ENCODE data around the gene SMARCC1.

SMARCC1 gene

GRCh38 chr3:47799733-47800132 is 18.0 kb upstream of the SMARCC1 start:
- Histone ChIP-seq H3K27me3 (ENCODE audit: control insufficient read depth in 1 of 2, insufficient read depth in 2 of 2, low read length in 2 of 2) (no peaks in the 10 kb centered on the region), H3K4me1 (ENCODE audit: control insufficient read depth in 1 of 2, insufficient read depth in 2 of 2, low read length in 2 of 2) (peaks cover 16 to 21% of the 10 kb centered on the region in 2 donors), H3K4me3 (ENCODE audit: low read depth in 1 of 2, low read length in 2 of 2) (no peak overlapping the region), H3K9ac (ENCODE audit: low read depth in 1 of 2, low read length in 2 of 2) (no peak overlapping the region), H3K27ac (ENCODE audit: low read depth, low read length) (no peak overlapping the region), H3K9me3 (ENCODE audit: control insufficient read depth in 1 of 2, low read length in 2 of 2) (no peaks in the 10 kb centered on the region), H3K36me3 (ENCODE audit: control insufficient read depth in 1 of 2, insufficient read depth in 2 of 2, low read length in 2 of 2) (no peaks in the 10 kb centered on the region)

GRCh38 chr3:47794544-47794943 is 12.9 kb upstream of the SMARCC1 start:
- Histone ChIP-seq H3K36me3 (ENCODE audit: control insufficient read depth in 1 of 2, insufficient read depth in 2 of 2, low read length in 2 of 2) (no peaks in the 10 kb centered on the region), H3K9ac (ENCODE audit: low read depth in 1 of 2, low read length in 2 of 2) (no peak overlapping the region), H3K9me3 (ENCODE audit: control insufficient read depth in 1 of 2, low read length in 2 of 2) (no peaks in the 10 kb centered on the region), H3K4me1 (ENCODE audit: control insufficient read depth in 1 of 2, insufficient read depth in 2 of 2, low read length in 2 of 2) (no peaks in the 10 kb centered on the region), H3K27ac (ENCODE audit: low read depth, low read length) (no peak overlapping the region), H3K27me3 (ENCODE audit: control insufficient read depth in 1 of 2, insufficient read depth in 2 of 2, low read length in 2 of 2) (no peaks in the 10 kb centered on the region), H3K4me3 (ENCODE audit: low read depth in 1 of 2, low read length in 2 of 2) (no peak overlapping the region)

DNA sequence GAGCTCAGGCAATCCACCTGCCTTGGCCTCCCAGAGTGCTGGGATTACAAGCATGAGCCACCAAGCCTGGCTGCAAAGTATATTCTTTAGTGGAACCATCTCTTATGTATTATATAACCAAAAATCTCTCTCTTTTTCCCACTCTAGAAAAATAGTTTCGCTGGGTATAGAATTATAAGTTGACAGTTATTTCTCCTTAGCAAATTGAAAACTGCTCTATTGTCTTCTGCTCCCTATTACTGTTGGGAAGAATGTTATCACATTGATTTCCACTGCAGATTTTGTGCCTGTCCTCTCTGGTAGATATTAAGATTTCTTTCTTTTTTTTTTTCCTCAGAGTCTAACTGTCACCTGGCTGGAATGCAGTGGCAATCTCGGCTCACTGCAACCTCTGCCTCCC is 11.0 kb upstream of the SMARCC1 start:
- Histone ChIP-seq H3K4me3 (ENCODE audit: low read depth in 1 of 2, low read length in 2 of 2) (no peak overlapping the region), H3K27ac (ENCODE audit: low read depth, low read length) (no peak overlapping the region), H3K27me3 (ENCODE audit: control insufficient read depth in 1 of 2, insufficient read depth in 2 of 2, low read length in 2 of 2) (no peaks in the 10 kb centered on the region), H3K9me3 (ENCODE audit: control insufficient read depth in 1 of 2, low read length in 2 of 2) (no peaks in the 10 kb centered on the region), H3K4me1 (ENCODE audit: control insufficient read depth in 1 of 2, insufficient read depth in 2 of 2, low read length in 2 of 2) (no peaks in the 10 kb centered on the region), H3K9ac (ENCODE audit: low read depth in 1 of 2, low read length in 2 of 2) (no peak overlapping the region), H3K36me3 (ENCODE audit: control insufficient read depth in 1 of 2, insufficient read depth in 2 of 2, low read length in 2 of 2) (no peaks in the 10 kb centered on the region)

DNA sequence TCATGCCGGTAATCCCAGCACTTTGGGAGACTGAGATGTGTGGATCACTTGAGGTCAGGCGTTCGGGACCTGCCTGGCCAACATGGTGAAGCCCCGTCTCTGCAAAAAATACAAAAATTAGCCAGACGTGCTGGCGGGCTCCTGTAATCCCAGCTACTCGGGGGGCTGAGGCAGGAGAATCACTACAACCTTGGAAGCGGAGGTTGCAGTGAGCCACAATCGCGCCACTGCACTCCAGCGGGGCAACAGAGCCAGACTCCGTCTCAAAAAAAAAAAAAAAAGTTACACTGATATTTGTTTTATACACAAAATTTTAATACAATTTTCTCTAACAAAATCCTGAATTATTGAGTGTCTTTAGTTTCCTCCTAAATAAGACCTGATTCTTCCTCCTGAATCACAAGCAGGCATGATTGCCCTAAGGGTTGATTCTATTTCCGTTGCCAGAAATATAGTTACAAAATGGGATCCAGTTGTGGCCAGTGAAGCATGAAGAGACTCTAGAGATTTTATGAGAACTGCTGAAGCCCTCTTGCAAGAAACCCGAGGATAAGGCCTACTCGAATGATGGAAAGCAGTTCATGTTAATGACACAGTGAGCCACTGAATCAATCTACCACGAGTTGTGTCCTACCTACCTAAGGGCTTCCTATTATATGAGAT is 9.6 kb upstream of the SMARCC1 start:
- no peak overlapping the region for H3K9ac ChIP-seq (ENCODE audit: low read depth in 1 of 2, low read length in 2 of 2)
- no peaks in the 10 kb centered on the region for H3K36me3 ChIP-seq (ENCODE audit: control insufficient read depth in 1 of 2, insufficient read depth in 2 of 2, low read length in 2 of 2)
- H3K27me3 ChIP-seq (ENCODE audit: control insufficient read depth in 1 of 2, insufficient read depth in 2 of 2, low read length in 2 of 2), result no peaks in the 10 kb centered on the region
- H3K4me1 ChIP-seq (ENCODE audit: control insufficient read depth in 1 of 2, insufficient read depth in 2 of 2, low read length in 2 of 2), result no peaks in the 10 kb centered on the region
- H3K27ac ChIP-seq (ENCODE audit: low read depth, low read length), result no peak overlapping the region
- no peak overlapping the region for H3K4me3 ChIP-seq (ENCODE audit: low read depth in 1 of 2, low read length in 2 of 2)
- H3K9me3 ChIP-seq (ENCODE audit: control insufficient read depth in 1 of 2, low read length in 2 of 2), result no peaks in the 10 kb centered on the region

- Histone ChIP-seq H3K4me3 (ENCODE audit: low read depth in 1 of 2, low read length in 2 of 2) (no peak overlapping the region), H3K36me3 (ENCODE audit: control insufficient read depth in 1 of 2, insufficient read depth in 2 of 2, low read length in 2 of 2) (no peaks in the 10 kb centered on the region), H3K27ac (ENCODE audit: low read depth, low read length) (no peak overlapping the region), H3K9ac (ENCODE audit: low read depth in 1 of 2, low read length in 2 of 2) (no peak overlapping the region), H3K9me3 (ENCODE audit: control insufficient read depth in 1 of 2, low read length in 2 of 2) (no peaks in the 10 kb centered on the region), H3K4me1 (ENCODE audit: control insufficient read depth in 1 of 2, insufficient read depth in 2 of 2, low read length in 2 of 2) (peaks cover 15 to 20% of the 10 kb centered on the region in 2 donors), H3K27me3 (ENCODE audit: control insufficient read depth in 1 of 2, insufficient read depth in 2 of 2, low read length in 2 of 2) (no peaks in the 10 kb centered on the region)
These were observed 2.0 kb upstream of the SMARCC1 start for GRCh38 chr3:47783673-47784072.

GRCh38 chr3:47782446-47783308 is 984 bp upstream of the SMARCC1 start:
- peak overlapping the region; percentile 78 to 97 for H3K9ac ChIP-seq (ENCODE audit: low read depth in 1 of 2, low read length in 2 of 2)
- peaks cover 15 to 20% of the 10 kb centered on the region in 2 donors for H3K4me1 ChIP-seq (ENCODE audit: control insufficient read depth in 1 of 2, insufficient read depth in 2 of 2, low read length in 2 of 2)
- no peaks in the 10 kb centered on the region for H3K9me3 ChIP-seq (ENCODE audit: control insufficient read depth in 1 of 2, low read length in 2 of 2)
- peak overlapping the region; percentile 83 to 86 for H3K4me3 ChIP-seq (ENCODE audit: low read depth in 1 of 2, low read length in 2 of 2)
- no peaks in the 10 kb centered on the region for H3K27me3 ChIP-seq (ENCODE audit: control insufficient read depth in 1 of 2, insufficient read depth in 2 of 2, low read length in 2 of 2)
- H3K36me3 ChIP-seq (ENCODE audit: control insufficient read depth in 1 of 2, insufficient read depth in 2 of 2, low read length in 2 of 2), result no peaks in the 10 kb centered on the region
- peak overlapping the region; percentile 90 for H3K27ac ChIP-seq (ENCODE audit: low read depth, low read length)

DNA sequence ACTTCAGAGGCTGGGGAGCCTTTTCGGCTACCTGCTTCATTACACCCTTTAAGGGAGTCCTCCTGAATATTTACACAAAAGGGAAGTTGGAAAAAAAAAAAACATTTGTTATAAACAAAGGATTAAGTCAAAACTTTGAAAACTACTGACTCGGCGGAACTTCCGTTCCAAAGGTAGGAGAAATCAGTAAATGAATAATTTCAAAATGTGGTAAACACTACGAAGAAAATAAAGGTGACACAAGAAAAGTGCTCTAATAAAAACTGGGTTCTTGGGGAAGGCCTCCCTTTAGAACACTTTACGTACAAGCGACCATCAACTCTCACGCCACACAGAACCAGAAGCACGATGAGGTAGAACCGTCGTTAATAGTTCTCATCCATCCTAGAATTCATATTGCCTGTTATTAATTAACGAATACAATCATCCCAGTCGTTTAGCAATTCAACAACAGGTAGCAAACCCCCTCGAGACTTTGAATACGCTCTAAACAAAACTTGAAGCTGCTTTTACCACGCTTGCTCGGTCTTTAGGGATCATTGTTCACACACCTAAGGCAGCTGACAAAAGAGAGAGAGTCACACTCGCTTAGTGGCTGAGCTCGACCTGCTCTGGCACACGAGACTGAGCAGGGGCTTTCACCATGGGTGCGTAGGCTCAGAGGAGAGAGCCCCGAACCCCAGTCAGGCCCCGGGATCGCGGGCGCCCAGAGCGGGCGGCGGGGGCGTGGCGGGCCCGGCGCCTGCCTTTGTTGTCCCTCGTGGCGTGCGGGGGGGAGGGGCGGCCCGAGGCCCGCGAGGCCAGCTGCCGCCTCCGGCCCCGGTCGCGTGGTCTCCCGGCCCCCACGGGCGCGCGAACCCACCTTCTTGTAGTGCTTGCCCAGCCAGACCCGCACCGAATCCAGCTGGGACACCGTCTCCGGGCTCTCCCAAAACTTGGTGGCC is 680 bp downstream of the SMARCC1 start:
- peak overlapping the region; percentile 90 for H3K27ac ChIP-seq (ENCODE audit: low read depth, low read length)
- no peaks in the 10 kb centered on the region for H3K36me3 ChIP-seq (ENCODE audit: control insufficient read depth in 1 of 2, insufficient read depth in 2 of 2, low read length in 2 of 2)
- no peaks in the 10 kb centered on the region for H3K9me3 ChIP-seq (ENCODE audit: control insufficient read depth in 1 of 2, low read length in 2 of 2)
- peaks cover 15 to 20% of the 10 kb centered on the region in 2 donors for H3K4me1 ChIP-seq (ENCODE audit: control insufficient read depth in 1 of 2, insufficient read depth in 2 of 2, low read length in 2 of 2)
- peak overlapping the region; percentile 71 to 79 for H3K9ac ChIP-seq (ENCODE audit: low read depth in 1 of 2, low read length in 2 of 2)
- no peaks in the 10 kb centered on the region for H3K27me3 ChIP-seq (ENCODE audit: control insufficient read depth in 1 of 2, insufficient read depth in 2 of 2, low read length in 2 of 2)
- peak overlapping the region; percentile 86 to 87 for H3K4me3 ChIP-seq (ENCODE audit: low read depth in 1 of 2, low read length in 2 of 2)

GRCh38 chr3:47778746-47779145 is 2.9 kb downstream of the SMARCC1 start:
- Histone ChIP-seq H3K27me3 (ENCODE audit: control insufficient read depth in 1 of 2, insufficient read depth in 2 of 2, low read length in 2 of 2) (no peaks in the 10 kb centered on the region), H3K9me3 (ENCODE audit: control insufficient read depth in 1 of 2, low read length in 2 of 2) (no peaks in the 10 kb centered on the region), H3K36me3 (ENCODE audit: control insufficient read depth in 1 of 2, insufficient read depth in 2 of 2, low read length in 2 of 2) (no peaks in the 10 kb centered on the region), H3K27ac (ENCODE audit: low read depth, low read length) (no peak overlapping the region), H3K9ac (ENCODE audit: low read depth in 1 of 2, low read length in 2 of 2) (no peak overlapping the region), H3K4me1 (ENCODE audit: control insufficient read depth in 1 of 2, insufficient read depth in 2 of 2, low read length in 2 of 2) (peaks cover 15 to 20% of the 10 kb centered on the region in 2 donors), H3K4me3 (ENCODE audit: low read depth in 1 of 2, low read length in 2 of 2) (no peak overlapping the region)

GRCh38 chr3:47772788-47773187 is 8.9 kb downstream of the SMARCC1 start:
- H3K4me3 ChIP-seq (ENCODE audit: low read depth in 1 of 2, low read length in 2 of 2), result no peak overlapping the region
- H3K9ac ChIP-seq (ENCODE audit: low read depth in 1 of 2, low read length in 2 of 2), result no peak overlapping the region
- H3K27me3 ChIP-seq (ENCODE audit: control insufficient read depth in 1 of 2, insufficient read depth in 2 of 2, low read length in 2 of 2), result no peaks in the 10 kb centered on the region
- peaks cover 0 to 17% of the 10 kb centered on the region in 2 donors for H3K36me3 ChIP-seq (ENCODE audit: control insufficient read depth in 1 of 2, insufficient read depth in 2 of 2, low read length in 2 of 2)
- H3K27ac ChIP-seq (ENCODE audit: low read depth, low read length), result no peak overlapping the region
- H3K9me3 ChIP-seq (ENCODE audit: control insufficient read depth in 1 of 2, low read length in 2 of 2), result no peaks in the 10 kb centered on the region
- H3K4me1 ChIP-seq (ENCODE audit: control insufficient read depth in 1 of 2, insufficient read depth in 2 of 2, low read length in 2 of 2), result no peaks in the 10 kb centered on the region
